AG08396 (cell line): Measurements from ENCODE around the gene BCAN.
"Not testable (repeated sequence)": the region's sequence is repeated elsewhere in the genome, so short reads cannot be mapped to it uniquely, and the experiment has no call there.

Experiments
- DNase-seq: peaks from one replicate; pipeline ENCODE4 v3.0.0; 2012; ENCODE audit warnings: low spot score, mixed read lengths

BCAN gene, protein sequence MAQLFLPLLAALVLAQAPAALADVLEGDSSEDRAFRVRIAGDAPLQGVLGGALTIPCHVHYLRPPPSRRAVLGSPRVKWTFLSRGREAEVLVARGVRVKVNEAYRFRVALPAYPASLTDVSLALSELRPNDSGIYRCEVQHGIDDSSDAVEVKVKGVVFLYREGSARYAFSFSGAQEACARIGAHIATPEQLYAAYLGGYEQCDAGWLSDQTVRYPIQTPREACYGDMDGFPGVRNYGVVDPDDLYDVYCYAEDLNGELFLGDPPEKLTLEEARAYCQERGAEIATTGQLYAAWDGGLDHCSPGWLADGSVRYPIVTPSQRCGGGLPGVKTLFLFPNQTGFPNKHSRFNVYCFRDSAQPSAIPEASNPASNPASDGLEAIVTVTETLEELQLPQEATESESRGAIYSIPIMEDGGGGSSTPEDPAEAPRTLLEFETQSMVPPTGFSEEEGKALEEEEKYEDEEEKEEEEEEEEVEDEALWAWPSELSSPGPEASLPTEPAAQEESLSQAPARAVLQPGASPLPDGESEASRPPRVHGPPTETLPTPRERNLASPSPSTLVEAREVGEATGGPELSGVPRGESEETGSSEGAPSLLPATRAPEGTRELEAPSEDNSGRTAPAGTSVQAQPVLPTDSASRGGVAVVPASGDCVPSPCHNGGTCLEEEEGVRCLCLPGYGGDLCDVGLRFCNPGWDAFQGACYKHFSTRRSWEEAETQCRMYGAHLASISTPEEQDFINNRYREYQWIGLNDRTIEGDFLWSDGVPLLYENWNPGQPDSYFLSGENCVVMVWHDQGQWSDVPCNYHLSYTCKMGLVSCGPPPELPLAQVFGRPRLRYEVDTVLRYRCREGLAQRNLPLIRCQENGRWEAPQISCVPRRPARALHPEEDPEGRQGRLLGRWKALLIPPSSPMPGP

GRCh38 chr1:156641761-156642264 lies at the start of gene BCAN:
Gene BCAN (plus strand): TSS chr1:156642117. CDS start chr1:156646055, 3,938 bp downstream.
- peak; percentile 56 for DNase-seq

DNA sequence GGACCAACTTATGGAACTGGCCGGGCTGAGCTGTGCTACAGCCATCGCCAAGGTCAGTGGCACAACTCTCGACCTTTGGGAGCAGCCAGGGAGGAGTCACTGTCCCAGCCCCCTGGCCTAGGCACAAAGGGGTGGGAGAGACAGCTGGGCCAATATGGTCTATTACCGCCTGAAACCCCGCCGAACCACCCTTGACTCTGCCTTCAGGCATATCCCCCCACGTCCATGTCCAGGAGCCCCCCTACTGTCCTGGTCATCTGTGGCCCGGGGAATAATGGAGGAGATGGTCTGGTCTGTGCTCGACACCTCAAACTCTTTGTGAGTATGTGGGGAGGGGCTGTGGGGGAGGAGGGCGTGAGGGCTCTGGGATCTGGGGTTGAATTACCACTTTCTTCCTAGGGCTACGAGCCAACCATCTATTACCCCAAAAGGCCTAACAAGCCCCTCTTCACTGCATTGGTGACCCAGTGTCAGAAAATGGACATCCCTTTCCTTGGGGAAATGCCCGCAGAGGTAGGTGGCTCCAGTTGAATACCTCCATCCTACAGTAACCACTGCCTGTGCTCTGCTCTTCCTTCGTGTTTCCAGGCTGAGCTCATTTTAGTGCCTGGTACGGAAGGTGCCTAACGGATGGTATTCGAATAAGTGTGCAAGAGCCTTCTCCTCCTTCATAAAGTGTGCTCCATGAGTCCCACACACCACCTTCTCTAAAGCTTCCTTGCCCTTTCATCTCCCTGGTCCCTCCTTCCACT lies 49.6 kb upstream of the BCAN start:
- DNase-seq, result no peak

DNA sequence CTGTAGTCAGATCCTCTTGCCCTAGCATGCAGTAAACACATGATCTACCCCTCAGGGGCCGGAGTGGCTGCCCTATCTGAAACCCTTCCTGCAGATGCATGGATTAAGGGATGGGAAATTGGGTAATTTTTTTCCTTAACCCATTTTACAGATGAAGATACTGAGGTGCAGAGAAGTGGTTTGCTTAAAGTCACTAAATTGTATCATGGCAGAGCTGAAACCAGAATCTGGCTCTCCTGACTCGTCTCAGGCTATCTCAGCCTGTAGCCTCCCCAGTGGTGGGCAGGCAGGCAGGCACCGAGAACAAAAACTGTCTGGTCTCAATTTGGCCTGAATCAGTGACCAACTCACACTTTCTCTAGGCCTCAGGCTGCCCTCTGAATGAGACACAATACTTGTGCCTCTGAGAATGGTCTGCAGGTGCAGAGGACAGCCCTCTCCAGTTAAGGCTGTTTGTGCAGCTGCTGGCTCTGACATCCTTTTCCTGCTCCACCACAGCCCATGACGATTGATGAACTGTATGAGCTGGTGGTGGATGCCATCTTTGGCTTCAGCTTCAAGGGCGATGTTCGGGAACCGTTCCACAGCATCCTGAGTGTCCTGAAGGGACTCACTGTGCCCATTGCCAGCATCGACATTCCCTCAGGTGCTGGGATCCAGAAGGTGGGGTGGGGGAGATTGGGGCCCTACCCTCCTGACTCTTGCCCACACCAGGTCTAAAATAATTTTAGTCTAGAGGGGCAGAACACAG lies 48.8 kb upstream of the BCAN start:
- DNase-seq, result no peak

DNA sequence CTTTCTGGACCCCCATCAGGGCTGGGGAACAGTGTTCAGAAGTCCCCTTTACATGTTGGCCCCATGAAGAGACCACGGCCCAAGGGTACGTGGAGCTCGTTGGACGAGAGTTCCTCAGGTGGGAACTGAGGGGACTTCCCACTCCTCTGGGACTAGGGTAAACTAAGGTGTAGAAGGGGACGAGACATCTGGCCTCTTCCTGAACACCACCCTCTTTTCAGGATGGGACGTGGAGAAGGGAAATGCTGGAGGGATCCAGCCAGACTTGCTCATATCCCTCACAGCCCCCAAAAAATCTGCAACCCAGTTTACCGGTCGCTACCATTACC lies 48.3 kb upstream of the BCAN start:
- no peak for DNase-seq

DNA sequence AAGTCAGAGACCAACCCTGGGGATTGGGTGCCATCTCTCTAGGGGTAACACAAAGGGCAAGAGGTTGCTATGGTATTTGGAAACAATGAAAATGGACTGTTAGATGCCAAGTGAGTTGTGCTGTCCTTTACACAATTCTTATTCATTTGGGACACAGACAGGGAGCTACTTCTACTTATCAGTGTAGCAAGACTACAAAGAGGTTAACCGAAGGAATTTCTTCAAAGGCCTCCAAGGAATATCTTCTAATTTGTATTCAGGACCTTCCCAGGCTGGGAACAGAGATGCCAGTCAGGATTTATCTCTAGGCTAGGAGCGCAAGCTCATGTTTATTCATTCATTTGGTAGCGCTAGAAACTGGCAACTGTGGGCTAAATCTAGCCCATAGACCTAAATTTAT lies 47.7 kb upstream of the BCAN start:
- no peak for DNase-seq

- DNase-seq, result no peak
Observed at GRCh38 chr1:156595016-156595415, 46.9 kb upstream of the BCAN start.

DNA sequence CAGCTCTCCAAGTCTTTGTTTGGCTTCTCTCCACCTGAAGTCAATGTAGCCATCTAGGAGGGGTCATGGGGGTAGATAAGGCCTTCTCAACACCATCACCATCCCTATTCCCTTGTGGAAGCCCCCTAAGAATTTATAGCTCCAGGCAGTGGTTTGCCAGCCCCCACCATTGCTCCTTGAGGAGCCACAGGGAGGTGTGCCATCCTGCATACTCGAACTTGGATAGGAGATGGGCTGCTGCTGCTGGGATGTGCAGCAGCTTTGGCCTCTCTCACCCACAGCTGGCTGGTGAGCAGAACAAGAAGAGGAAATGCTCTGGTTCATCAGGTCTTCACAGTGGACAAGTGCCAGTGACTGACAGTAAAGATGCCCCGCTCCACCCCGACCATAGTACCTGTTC lies 45.5 kb upstream of the BCAN start:
- DNase-seq, result no peak

GRCh38 chr1:156598125-156598524 lies 43.8 kb upstream of the BCAN start:
- DNase-seq, result no peak

DNA sequence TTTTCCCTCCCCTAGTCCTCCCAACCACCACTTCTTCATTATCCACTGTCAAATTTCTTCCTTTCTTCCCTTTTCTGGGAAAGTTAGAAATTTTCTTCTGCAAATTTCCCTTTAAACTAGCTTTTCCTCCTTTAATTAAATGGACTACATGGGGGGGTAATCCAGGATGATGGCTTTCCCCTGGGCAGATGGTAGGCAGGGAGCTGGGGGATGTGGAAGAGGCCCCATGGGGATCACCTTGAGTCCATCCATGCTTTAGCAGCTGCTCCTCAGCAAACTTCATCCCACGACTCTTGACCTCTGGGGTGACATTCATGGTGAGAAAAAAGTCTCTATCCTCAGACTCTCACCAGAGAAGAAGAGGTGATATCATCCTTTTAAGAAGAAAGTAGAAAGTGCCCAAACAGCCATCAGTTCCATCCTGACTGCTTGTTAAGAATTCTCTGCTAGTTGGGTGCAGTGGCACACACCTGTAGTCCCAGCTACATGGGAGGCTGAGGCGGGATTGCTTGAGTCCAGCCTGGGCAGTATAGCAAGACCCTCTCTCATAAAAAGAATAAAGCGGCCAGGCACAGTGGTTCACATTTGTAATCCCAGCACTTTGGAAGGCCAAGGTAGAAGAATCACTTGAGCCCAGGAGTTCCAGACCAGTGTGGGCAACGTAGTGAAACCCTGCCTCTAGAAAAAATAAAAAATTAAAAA lies 43.0 kb upstream of the BCAN start:
- DNase-seq, result no peak

GRCh38 chr1:156599811-156600210 lies 42.1 kb upstream of the BCAN start:
- no peak for DNase-seq

- no peak for DNase-seq
Observed at GRCh38 chr1:156600733-156601121, 41.2 kb upstream of the BCAN start.

GRCh38 chr1:156601122-156601830 lies 40.6 kb upstream of the BCAN start, which contains the start of gene GPATCH4:
Gene GPATCH4 (minus strand): TSS chr1:156601479.
- peak; percentile 89 for DNase-seq

DNA sequence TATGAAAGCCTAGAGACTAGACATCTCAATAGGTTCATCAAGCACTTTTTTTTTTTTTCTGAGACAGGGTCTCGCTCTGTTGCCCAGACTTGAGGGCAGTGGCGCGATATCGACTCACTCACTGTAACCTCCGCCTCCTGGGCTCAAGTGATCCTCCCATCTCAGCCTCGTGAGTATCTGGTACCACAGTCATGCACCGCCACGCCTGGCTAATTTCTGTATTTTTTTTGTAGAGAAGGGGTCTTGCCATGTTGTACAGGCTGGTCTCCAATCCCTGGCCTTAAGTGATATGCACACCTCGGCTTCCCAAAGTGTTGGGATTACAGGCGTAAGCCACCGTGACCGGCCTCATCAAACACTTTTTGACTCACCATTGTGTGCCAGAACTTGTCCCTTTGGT lies 40.0 kb upstream of the BCAN start:
- DNase-seq, result no peak

GRCh38 chr1:156602557-156602993 lies 39.3 kb upstream of the BCAN start:
- DNase-seq, result no peak

GRCh38 chr1:156607344-156607743 lies 34.6 kb upstream of the BCAN start:
- DNase-seq, result not testable (repeated sequence)

DNA sequence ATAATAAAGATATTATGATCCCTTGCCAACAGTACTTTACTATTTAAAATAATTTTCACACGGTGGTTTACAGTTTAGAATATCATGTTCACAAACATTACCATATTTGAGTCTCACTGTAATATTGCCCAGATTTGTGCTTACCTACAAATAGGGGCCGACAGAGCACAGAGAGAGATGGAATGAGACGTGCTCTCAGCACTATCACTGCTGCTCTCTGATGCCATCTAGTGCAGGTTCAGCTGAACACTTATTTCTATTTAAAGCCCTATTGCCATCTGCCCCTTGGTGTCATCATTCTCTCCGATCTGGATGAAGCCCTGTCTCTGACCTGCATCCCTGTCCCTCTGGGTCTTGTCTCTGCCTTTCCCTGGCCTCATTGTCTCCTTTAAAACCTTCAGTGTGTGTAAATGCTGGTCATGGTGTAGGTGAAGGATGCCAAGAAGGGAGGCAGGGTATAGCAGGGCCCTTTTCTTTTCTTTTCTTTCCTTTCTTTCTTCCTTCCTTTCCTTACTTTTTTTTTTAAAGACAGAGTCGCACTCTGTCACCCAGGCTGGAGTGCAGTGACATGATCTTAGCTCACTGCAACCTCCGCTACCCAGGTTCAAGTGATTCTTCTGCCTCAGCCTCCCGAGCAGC lies 33.8 kb upstream of the BCAN start:
- peak; percentile 63 for DNase-seq

- no peak for DNase-seq
Observed at GRCh38 chr1:156608981-156609380, 32.9 kb upstream of the BCAN start.

DNA sequence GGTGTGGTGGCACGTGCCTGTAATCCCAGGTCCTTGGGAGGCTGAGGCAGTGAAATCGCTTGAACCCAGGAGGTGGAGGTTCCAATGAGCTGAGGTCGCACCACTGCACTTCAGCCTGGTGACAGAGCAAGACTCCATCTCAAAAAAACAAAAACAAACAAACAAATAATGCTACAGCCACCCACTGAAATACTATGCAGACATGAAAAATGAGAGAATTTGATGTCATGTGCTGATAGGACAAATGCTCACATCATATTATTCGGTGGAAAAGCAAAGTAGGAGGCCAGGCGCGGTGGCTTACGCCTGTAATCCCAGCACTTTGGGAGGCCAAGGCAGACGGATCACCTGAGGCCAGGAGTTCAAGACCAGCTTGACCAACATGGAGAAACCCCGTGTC lies 31.8 kb upstream of the BCAN start:
- not testable (repeated sequence) for DNase-seq

- no peak for DNase-seq
Observed at GRCh38 chr1:156612666-156613065, 29.3 kb upstream of the BCAN start.

DNA sequence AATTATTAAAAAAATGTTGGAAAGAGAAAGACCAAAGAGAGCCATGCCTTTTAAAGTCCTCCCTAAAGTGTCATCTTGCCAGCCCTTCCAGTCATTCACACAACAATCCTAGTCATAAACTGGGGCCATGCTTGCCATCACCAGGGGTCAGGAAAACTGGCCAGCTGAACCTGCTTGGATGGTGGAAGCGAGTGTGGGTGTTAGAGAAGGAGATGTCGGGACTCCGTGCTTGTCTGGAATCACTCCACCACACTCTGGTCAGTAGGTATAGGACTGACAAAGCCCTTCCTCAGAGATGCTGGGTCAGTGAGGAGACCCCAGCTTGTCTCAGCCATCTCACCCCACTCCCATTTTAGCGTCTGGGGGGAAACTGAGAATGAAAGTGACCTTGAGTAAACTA lies 26.0 kb upstream of the BCAN start:
- no peak for DNase-seq
